DOHH2 (cell line): Measurements from ENCODE around the gene TMEM131.

ENCODE experiments used
- H3F3A ChIP-seq: fragments of 200-600 bp; sonication (generic), shearing (Covaris generic); 2 replicates; pipeline ENCODE4 v1.6.0; 2016; ENCODE audit warnings: antibody characterized with exemption, mild to moderate bottlenecking; ENCODE audit not compliant: control insufficient read depth, insufficient read depth
- H3K27ac ChIP-seq: fragments of 200-600 bp; sonication (generic); 2 replicates; pipeline ENCODE4 v1.5.1; 2014; ENCODE audit warnings: low read depth, mild to moderate bottlenecking, low read length, moderate library complexity
- H3K27me3 ChIP-seq: fragments of 200-600 bp; sonication (generic); 2 replicates; pipeline ENCODE4 v1.6.1; 2014; ENCODE audit warnings: mild to moderate bottlenecking, low read length, mixed read lengths; ENCODE audit not compliant: control insufficient read depth
- H3K36me3 ChIP-seq: fragments of 200-600 bp; sonication (generic); 2 replicates; pipeline ENCODE4 v1.6.1; 2014; ENCODE audit warnings: mild to moderate bottlenecking, low read length, moderate library complexity, mixed read lengths; ENCODE audit not compliant: control insufficient read depth
- H3K4me1 ChIP-seq: fragments of 200-600 bp; sonication (generic); 2 replicates; pipeline ENCODE4 v1.6.1; 2014; ENCODE audit warnings: mild to moderate bottlenecking, low read length, mixed read lengths; ENCODE audit not compliant: control insufficient read depth
- H3K4me2 ChIP-seq: fragments of 200-600 bp; sonication (generic); 2 replicates; pipeline ENCODE4 v1.6.0; 2014; ENCODE audit warnings: mild to moderate bottlenecking, low read length, moderate library complexity
- H3K4me3 ChIP-seq: fragments of 200-600 bp; sonication (generic); 2 replicates; pipeline ENCODE4 v1.5.1; 2014; ENCODE audit warnings: mild to moderate bottlenecking, low read length, mixed read lengths
- H3K79me2 ChIP-seq: fragments of 200-600 bp; sonication (generic); 2 replicates; pipeline ENCODE4 v1.6.1; 2014; ENCODE audit warnings: mild to moderate bottlenecking, low read length, mixed read lengths; ENCODE audit not compliant: control insufficient read depth
- H3K9me2 ChIP-seq: fragments of 200-600 bp; sonication (generic); replicated peaks from 2 replicates; pipeline ENCODE4 v1.6.1; 2014; ENCODE audit warnings: mild to moderate bottlenecking, low read length, mixed read lengths; ENCODE audit not compliant: control insufficient read depth
- H3K9me3 ChIP-seq: fragments of 200-600 bp; sonication (generic); 2 replicates; pipeline ENCODE4 v1.6.1; 2014; ENCODE audit warnings: antibody characterized with exemption, low read length, mixed read lengths; ENCODE audit not compliant: control insufficient read depth, insufficient read depth
- H4K20me1 ChIP-seq: fragments of 200-600 bp; sonication (generic); 2 replicates; pipeline ENCODE4 v1.6.0; 2014; ENCODE audit warnings: low read depth, mild to moderate bottlenecking, antibody characterized with exemption, low read length, moderate library complexity; ENCODE audit not compliant: control insufficient read depth, insufficient read depth
- EZH2phosphoT487 ChIP-seq: fragments of 200-600 bp; sonication (generic); IDR thresholded peaks from 2 replicates; pipeline ENCODE4 v1.6.1; 2017; ENCODE audit warnings: borderline replicate concordance, mild to moderate bottlenecking, antibody characterized with exemption, low read length, moderate library complexity, mixed read lengths
- TF ChIP-seq, protein P1 (sequence below): fragments of 200-600 bp; sonication (generic); IDR thresholded peaks from one replicate; pipeline ENCODE4 v1.5.1; 2014; ENCODE audit warnings: antibody characterized with exemption, mild to moderate bottlenecking, low read depth, low read length; ENCODE audit not compliant: poor library complexity, severe bottlenecking

Gene TMEM131

DNA sequence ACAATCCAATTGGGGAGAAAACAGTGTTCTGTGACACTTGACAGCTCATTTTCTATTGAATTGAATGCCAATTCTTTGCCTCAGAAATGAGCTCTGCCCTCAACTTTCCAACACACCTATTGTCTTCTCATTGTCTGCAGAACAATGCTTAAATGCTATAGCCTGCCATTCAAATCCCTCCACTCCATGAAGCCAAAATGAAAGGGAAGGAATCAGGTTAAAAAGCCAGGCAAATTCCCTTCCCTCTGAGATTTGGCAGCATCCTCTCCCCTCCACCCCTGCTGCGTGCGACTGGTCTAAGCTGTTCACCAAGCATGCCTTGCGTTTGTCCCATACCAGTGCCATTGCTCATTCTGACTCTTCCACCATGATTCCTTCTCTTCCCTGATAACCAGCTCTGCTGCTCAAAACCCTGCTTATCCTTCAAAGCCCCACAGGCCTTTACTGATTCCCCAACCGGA is 32.4 kb upstream of the TMEM131 start:
- H3K27ac ChIP-seq: peak overlapping the region; percentile 94
- peaks cover 24% of the 10 kb centered on the region for H3F3A ChIP-seq
- no peaks in the 10 kb centered on the region for H3K27me3 ChIP-seq
- TF ChIP-seq, protein P1, sequence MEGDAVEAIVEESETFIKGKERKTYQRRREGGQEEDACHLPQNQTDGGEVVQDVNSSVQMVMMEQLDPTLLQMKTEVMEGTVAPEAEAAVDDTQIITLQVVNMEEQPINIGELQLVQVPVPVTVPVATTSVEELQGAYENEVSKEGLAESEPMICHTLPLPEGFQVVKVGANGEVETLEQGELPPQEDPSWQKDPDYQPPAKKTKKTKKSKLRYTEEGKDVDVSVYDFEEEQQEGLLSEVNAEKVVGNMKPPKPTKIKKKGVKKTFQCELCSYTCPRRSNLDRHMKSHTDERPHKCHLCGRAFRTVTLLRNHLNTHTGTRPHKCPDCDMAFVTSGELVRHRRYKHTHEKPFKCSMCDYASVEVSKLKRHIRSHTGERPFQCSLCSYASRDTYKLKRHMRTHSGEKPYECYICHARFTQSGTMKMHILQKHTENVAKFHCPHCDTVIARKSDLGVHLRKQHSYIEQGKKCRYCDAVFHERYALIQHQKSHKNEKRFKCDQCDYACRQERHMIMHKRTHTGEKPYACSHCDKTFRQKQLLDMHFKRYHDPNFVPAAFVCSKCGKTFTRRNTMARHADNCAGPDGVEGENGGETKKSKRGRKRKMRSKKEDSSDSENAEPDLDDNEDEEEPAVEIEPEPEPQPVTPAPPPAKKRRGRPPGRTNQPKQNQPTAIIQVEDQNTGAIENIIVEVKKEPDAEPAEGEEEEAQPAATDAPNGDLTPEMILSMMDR: no peak
- TF ChIP-seq EZH2phosphoT487: no peak
- peak overlapping the region; percentile 75 for H3K4me3 ChIP-seq
- H3K9me2 ChIP-seq: no peaks in the 10 kb centered on the region
- H3K79me2 ChIP-seq: no peaks in the 10 kb centered on the region
- no peaks in the 10 kb centered on the region for H3K9me3 ChIP-seq
- H3K4me1 ChIP-seq: peaks cover 69% of the 10 kb centered on the region
- no peaks in the 10 kb centered on the region for H4K20me1 ChIP-seq
- H3K36me3 ChIP-seq: no peaks in the 10 kb centered on the region
- H3K4me2 ChIP-seq: peak overlapping the region; percentile 99

DNA sequence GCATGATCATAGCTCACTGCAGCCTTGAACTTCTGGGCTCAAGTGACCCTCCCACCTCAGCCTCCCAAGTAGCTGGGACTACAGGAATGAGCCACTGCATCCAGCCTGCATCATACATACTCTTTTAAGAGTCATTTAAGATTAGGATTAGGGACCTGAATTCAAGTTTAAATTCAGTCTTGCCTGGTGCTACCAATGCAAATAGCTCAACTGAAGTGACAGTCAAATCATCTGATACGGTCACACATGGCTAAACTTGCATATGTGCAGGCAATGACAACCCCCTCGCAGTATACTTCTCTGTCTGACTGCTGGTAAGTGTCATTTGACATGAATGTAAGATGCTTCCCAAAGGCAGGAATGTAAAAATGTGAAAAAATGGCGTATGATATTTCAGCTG is 31.8 kb upstream of the TMEM131 start:
- no peaks in the 10 kb centered on the region for H3K27me3 ChIP-seq

DNA sequence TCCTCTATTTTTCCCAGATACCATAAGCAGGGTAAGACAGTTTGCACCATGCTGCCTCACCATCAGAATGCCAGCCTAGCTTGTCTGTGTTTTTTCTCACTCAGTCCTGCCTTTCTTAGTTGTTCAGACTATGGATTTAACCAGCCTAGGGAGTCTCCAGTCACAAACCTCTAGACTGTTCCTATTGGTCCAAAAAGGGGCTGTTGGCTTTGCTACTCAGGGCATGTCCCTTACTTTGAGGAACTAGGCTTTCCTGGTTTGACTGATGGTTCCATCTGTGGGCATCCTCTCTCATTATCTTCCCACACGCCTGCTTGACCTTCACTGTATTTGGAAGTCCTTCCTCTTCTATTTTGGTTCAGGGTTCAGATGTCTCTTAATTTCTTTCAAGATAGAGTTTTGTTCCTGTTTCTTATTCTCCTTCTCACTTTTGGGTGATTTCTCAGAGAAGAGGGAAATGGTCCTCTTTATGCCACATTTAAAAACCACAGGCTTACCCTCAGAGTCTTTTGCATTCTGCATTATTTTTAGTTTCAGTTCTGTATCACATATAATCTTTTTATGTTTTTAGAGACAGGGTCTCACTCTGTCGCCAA is 31.3 kb upstream of the TMEM131 start:
- no peak for TF ChIP-seq EZH2phosphoT487
- TF ChIP-seq, protein P1: no peak
- Histone ChIP-seq H3K4me1 (peaks cover 69% of the 10 kb centered on the region), H3K9me2 (no peaks in the 10 kb centered on the region), H3K4me3 (peak overlapping the region; percentile 75), H3K27me3 (no peaks in the 10 kb centered on the region), H4K20me1 (no peaks in the 10 kb centered on the region), H3K9me3 (no peaks in the 10 kb centered on the region), H3K4me2 (peak overlapping the region; percentile 99), H3K79me2 (no peaks in the 10 kb centered on the region), H3F3A (peaks cover 24% of the 10 kb centered on the region), H3K36me3 (no peaks in the 10 kb centered on the region), H3K27ac (peak overlapping the region; percentile 94)

More for the DNA sequence above, 31.8 kb upstream of the TMEM131 start:
- Histone ChIP-seq H3K4me3 (peak overlapping the region; percentile 75), H3K27ac (peak overlapping the region; percentile 94), H3K36me3 (no peaks in the 10 kb centered on the region), H3K9me2 (no peaks in the 10 kb centered on the region), H3K4me1 (peaks cover 69% of the 10 kb centered on the region), H3K4me2 (peak overlapping the region; percentile 99), H3K79me2 (no peaks in the 10 kb centered on the region), H3F3A (peaks cover 24% of the 10 kb centered on the region), H3K9me3 (no peaks in the 10 kb centered on the region), H4K20me1 (no peaks in the 10 kb centered on the region)
- TF ChIP-seq, protein P1: no peak
- no peak for TF ChIP-seq EZH2phosphoT487
